Activated T-cell treated with anti-CD3 and anti-CD28 coated beads, Interleukin-2, amount 50 U/mL, for 1 hour (primary cell): ENCODE data around the gene CAVIN1.
"Not testable (repeated sequence)": the region's sequence is repeated elsewhere in the genome, so short reads cannot be mapped to it uniquely, and the experiment has no call there.

Source experiments
- DNase-seq: peaks from one replicate; pipeline ENCODE4 v3.0.0-alpha.2; 2020

The CAVIN1 gene

DNA sequence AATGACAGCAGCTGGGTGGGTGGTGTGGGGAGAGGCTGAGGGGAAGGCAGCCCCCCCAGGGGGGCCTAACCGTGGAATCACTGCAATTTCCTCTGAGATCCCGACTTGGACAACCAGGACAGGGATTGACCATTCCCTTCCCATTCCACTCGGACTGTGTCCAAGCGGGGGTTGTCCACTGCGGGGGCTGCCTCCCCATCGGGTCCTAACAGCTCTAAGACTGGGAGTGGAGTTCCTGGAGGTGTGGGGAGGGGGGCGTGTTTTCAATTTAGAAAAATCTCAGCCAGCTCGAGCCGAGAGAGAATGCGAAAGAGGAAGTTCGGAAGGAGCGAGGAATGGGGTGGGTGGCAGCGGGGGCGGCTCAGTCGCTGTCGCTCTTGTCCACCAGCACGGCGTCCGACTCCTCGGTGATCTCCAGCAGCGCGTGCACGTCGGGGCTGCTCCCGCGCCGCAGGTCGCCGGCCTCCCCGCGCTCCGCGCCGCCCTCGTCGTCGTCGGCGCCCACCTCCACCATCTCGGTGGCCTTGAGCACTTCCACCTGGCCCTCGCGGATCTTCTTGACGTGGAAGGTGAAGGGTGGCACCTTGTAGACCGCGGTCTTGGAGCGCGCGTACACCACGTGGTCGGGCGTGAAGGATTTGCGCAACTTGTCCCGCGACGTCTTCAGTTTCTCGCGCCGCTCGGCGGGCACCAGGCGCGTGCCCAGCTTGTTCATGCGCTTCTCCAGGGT is 18.6 kb downstream of the CAVIN1 start:
- no peak for DNase-seq

DNA sequence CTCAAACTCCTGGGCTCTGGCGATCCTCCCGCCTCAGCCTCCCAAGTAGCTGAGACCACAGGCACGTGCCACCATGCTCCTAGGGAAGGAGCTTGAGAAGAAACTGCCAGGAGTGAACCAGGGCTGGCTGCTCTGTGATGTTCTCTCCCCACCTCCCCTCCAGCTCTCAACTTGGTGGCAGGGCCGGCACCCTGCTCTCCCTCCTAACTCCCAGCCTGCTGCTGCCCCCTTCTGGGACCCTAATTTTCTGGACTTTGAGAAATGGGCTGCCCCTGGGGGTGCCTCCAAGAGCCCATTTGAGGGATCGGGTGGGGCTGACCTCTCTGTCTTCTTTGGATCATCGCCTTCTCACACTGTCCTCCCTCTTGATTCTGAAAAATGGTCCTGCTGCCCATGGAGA is 19.9 kb downstream of the CAVIN1 start:
- DNase-seq = peak; percentile 47

DNA sequence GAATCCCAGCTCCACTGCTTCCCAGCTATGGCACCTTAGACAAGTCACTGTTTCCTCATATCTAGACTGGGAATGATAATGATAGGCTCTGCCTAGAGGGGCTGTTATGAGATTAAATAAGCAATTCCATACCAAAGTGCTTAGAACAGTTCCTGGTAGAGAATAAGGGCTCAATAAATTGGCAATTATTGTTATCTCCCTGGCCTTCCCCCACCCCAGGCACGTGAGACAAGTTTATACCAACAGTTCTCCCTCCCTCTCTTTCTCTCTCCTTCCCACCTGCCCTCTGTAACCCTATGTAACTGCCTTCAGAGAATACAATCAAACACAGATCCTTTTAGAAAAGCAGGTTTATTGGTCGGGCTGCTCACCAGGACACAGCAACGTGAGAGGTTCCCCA is 20.9 kb downstream of the CAVIN1 start:
- DNase-seq = no peak

- DNase-seq = not testable (repeated sequence)
These were observed 22.1 kb downstream of the CAVIN1 start for GRCh38 chr17:42400844-42401375.

- no peak for DNase-seq
These were observed 22.9 kb downstream of the CAVIN1 start for GRCh38 chr17:42399948-42400843.

DNA sequence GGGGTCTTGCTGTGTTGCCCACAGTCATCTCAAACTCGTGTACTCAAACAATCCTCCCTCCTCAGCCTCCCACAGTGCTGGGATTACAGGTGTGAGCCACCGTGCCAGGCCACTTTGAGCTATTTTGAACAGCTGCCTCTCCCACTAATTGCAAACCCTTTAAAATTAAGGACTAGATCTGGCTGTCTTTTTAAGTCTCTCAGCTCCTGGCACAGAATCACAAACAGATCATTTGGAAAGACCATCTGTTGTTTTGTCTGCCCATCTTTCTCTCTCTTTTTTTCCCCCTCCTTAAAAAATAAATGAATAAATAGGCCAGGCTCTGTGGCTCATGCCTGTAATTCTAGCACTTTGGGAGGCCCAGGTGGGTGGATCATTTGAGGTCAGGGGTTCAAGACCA is 23.9 kb downstream of the CAVIN1 start:
- DNase-seq = no peak

GRCh38 chr17:42395601-42396000 is 27.5 kb downstream of the CAVIN1 start:
- DNase-seq = not testable (repeated sequence)

DNA sequence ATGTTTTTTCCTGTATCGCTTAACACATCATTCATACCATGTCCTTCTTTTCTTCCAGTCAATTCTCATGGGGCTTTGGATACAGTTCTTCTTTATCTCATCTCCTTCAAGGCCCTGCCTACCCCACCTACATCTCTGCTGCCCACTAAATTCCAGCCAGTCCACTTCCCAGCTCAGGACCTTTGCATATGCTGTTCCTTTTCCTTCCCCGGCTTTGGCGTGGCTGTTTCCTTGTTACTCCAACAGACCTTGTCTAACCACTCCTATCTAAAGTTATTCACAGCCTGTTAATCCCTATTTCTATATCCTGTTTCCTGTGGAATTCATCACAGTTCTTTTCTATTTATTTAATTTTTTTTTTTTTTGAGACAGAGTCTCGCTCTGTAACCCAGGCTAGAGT is 28.2 kb downstream of the CAVIN1 start:
- no peak for DNase-seq

DNA sequence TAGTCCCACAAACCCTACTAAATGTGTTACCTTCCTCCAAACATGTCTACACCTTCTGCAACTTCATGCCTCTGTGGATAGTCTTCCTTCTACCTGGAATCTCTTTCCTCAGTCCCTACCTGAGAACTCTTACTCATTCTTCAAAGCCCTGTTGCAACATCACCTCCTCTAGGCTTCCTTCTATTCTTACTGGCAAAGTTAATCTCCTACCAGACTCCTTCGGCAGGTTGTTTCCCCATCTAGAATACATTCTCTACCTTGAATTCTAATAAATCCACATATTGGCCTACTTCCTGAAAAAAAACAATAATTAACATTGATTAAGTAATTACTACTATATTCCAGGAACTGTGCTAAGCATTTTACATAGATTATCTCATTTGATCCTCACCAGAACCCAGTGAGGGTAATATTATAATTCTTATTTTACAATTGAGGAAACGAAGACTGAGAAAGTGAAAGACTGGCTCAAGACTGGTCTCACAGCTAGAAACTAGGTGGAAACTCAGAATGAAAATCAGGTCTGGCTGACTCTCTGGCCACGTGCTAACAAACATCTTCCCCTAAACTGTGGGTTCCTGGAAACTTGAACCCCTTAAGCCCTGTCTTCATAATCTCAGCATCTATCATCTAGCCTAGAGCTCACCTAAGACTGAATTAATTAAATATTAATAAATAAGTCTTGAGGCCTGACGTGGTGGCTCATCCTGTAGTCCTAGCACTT is 30.2 kb downstream of the CAVIN1 start:
- DNase-seq = no peak

DNA sequence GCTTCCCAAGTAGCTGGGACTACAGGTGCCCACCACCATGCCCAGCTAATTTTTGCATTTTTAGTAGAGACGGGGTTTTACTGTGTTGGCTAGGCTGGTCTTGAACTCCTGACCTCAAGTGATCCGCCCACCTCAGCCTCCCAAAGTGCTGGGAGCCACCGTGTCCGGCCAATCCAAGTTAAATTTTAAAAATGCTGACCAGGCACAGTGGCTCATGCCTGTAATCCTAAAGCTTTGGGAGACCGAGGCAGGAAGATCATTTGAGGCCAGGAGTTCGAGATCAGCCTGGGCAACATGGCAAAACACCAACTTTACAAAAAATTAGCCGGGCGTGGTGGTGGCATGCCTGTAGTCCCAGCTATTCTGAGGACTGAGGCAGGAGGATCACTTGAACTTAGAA is 31.6 kb downstream of the CAVIN1 start:
- DNase-seq = not testable (repeated sequence)

DNA sequence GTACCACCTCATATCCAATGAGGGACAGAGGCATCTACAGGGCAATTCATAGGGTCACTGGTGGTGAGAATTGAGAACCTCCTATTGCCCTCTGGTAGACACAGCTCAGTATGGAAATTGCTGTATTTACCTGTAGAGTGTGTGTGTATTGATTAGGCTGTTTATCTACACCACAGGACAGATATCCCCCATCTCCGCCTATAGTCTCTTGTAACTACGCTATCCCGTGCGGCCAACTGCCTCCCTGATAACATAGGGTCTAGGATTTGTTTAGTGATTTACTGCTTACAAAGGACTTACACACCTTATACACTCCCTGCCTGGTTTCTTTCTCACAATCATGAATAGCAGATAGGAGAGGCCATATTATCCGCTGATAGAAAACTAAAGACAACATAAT is 33.2 kb downstream of the CAVIN1 start:
- DNase-seq = no peak

DNA sequence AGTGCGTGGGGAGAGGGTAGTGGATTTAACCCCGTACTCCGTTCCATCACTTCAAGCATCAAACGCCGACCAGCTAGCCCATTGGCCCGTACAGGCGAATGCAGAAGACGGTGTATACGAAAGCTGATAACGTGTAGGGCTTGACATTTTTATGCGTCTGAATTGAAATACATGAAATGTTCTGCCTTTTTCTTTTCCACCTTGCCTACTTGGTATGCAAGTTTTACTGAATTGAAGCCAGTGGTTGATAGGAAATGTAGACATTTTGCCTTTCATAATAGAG is 34.0 kb downstream of the CAVIN1 start:
- no peak for DNase-seq

DNA sequence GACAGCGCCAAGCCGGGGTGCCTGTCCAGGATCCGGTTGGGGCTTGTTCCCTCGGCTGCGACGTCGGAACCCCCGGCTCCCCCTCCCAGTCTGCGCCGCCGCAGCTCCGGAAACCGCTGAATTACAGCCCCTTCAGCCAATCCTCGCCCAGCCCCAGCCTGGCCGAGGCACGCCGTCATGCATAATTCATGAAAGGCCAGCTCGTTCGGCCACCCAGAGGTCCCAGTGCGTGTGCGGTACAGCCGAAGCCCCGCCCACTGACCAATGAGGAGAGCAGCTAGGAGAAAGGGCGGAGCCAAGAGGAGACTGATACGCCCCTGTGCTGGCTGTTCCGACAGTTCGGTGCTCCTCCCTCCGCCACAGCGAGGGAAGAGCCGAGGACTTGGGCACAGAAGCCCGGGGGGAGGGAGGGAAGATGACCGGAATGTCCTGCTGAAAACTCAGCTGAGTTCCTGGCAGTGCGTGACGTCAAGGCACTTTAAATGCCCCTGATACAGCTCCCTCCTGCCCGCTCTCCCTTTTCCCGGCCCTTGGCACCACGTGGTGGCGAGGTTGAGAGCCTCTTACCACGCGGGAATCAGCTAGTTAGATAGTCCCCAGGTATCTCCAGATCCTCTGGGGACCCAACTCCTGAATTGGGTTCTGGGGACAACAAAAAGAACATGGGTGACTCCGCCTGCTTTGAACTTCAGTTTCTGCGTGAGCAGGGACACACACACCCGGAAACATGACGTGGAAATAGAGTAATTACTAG is 34.5 kb downstream of the CAVIN1 start, which contains the start of gene STAT3:
Gene STAT3 (minus strand): TSS at position 62 of the 754 bp plus-strand sequence. CDS start 39,926 bp downstream, outside the sequence.
- peak; percentile 100 for DNase-seq

GRCh38 chr17:42387661-42388380 is 35.2 kb downstream of the CAVIN1 start:
- DNase-seq = peak; percentile 46

GRCh38 chr17:42386777-42387657 is 36.0 kb downstream of the CAVIN1 start:
- no peak for DNase-seq

- DNase-seq = no peak
These were observed 41.2 kb downstream of the CAVIN1 start for GRCh38 chr17:42381898-42382297.

DNA sequence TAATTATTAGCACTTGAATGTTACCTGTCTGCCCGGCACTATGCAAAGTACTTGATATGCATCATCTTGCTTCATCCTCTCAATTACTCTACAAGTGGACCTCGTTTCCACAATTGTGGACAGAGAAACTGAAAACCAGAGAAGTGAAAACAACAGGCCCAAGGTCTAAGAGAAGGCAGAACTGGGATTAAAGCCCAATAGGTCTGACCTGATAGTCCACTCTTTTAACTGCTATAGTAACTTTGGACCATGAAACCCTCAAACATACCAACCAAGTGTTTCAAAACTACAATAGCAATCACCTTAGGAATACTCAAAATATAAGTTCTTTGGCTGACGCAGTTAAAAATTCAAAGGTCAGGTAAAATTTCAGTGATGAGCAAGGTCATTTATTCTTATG is 42.1 kb downstream of the CAVIN1 start:
- no peak for DNase-seq

- no peak for DNase-seq
These were observed 44.0 kb downstream of the CAVIN1 start for GRCh38 chr17:42378959-42379594.

DNA sequence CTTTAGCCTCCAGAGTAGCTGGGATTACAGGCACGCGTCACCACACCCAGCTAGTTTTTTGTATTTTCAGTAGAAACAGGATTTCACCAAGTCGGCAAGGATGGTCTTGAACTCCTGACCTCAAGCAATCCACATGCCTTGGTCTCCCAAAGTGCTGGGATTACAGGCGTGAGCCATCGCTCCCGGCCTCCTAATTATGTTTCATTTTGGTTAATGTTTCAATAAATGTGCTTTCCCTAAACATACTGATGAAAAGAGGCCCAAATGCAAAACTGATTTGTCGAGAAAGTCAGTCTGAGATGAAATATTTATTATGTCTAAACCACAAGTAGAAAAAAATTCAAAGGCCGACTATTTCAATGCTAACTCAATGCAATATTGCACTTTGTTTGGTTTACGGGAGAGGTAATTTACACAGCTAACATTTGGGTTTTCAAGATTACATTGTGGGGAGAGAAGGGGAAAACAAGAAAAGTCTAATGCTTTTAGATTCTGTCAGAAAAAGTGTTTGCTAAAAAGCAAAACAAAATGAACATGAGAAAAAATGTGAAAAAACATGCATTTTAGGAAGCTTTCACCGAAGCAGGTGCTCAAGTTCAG is 44.6 kb downstream of the CAVIN1 start:
- no peak for DNase-seq

DNA sequence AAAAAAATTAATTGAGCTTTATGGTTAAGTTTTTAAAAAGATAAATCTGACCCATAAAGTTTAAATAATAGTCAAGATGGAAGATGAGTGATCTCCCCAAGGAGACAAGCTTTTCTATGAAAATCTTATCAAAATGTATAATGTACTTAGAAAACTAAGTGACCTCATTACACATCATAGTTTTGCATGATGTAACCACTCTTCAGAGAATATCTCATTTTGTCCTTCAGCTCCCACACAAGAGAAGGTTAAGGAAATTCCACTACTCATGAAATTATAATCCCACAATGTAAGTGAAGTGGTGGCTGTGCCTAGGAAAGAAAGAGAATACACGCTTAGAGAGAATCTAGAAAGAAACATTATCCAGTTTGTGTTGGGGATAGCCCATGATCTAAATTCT is 49.2 kb downstream of the CAVIN1 start:
- no peak for DNase-seq
